Muscle of leg (tissue), 11 donors: ENCODE data around the gene RUSF1. TPM values are rescaled to one million over a fixed set of nuclear protein-coding genes. Genes with fewer than 3 reads are reported as not detected.
A peak's percentile ranks its signal among the peaks of the same experiment; 100 is the strongest.

Experiments
- DNase-seq: peaks from one replicate; pipeline ENCODE4 v3.0.0; 2013
- H3K27ac ChIP-seq: one replicate; pipeline ENCODE4 v1.5.1; 2013; ENCODE audit warnings: mild to moderate bottlenecking, low read length, control low read depth
- H3K27me3 ChIP-seq: one replicate; pipeline ENCODE4 v1.6.1; 2013; ENCODE audit warnings: low read length; ENCODE audit not compliant: control insufficient read depth, insufficient read depth
- H3K36me3 ChIP-seq: one replicate; pipeline ENCODE4 v1.6.1; 2013; ENCODE audit warnings: low read length; ENCODE audit not compliant: control insufficient read depth, insufficient read depth
- H3K4me1 ChIP-seq: one replicate; pipeline ENCODE4 v1.6.1; 2013; ENCODE audit warnings: low read length; ENCODE audit not compliant: control insufficient read depth, insufficient read depth
- H3K4me3 ChIP-seq: one replicate; pipeline ENCODE4 v1.5.1; 2013; ENCODE audit warnings: low read length, control low read depth
- H3K9me3 ChIP-seq: replicated peaks from 2 replicates; pipeline ENCODE4 v1.6.1; 2013; ENCODE audit warnings: low read depth, low read length; ENCODE audit not compliant: control insufficient read depth
- WGBS: methylation state at CpG from one replicate; pipeline ENCODE4 v1.1.5; 2013; ENCODE audit warnings: missing lambda C conversion rate; ENCODE audit not compliant: insufficient coverage; 5-methylcytosine and 5-hydroxymethylcytosine counted together
- polyA plus RNA-seq, 8 donors: library from polyadenylated mRNA; unstranded; fragments of 120-200 nt; gene quantifications; one replicate each; pipeline versions ENCODE4 v1.2.1 to v1.2.3, GENCODE V29; 2013; ENCODE audit warnings: inconsistent platforms in 1 of 8, low replicate concordance in 1 of 8; ENCODE audit not compliant: insufficient read length in 8 of 8, insufficient read depth in 1 of 8
- total RNA-seq: library from RNA; stranded (reverse); fragments of 120-200 nt; gene quantifications from one replicate; pipeline ENCODE4 v1.2.4, GENCODE V29; 2013

Gene RUSF1
- total and polyA plus RNA-seq, 9 donors = 34.7 to 57.8 (median 49.4) TPM

- Histone ChIP-seq H3K9me3 (no peaks in the 10 kb centered on the region), H3K4me3 (no peak overlapping the region), H3K36me3 (peaks cover 49% of the 10 kb centered on the region), H3K4me1 (peaks cover 13% of the 10 kb centered on the region), H3K27ac (no peak overlapping the region), H3K27me3 (no peaks in the 10 kb centered on the region)
- 93% methylated on average over 36 of the region's 36 CpGs for WGBS
- no peak for DNase-seq
These were observed 43.8 kb downstream of the RUSF1 start for GRCh38 chr16:31464348-31464769.

GRCh38 chr16:31461921-31462804, 46.0 kb downstream of the RUSF1 start:
- Histone ChIP-seq H3K27ac (no peak overlapping the region), H3K4me3 (no peak overlapping the region), H3K9me3 (no peaks in the 10 kb centered on the region), H3K36me3 (peaks cover 46% of the 10 kb centered on the region), H3K4me1 (peaks cover 26% of the 10 kb centered on the region), H3K27me3 (no peaks in the 10 kb centered on the region)
- WGBS = 92% methylated on average over 34 of the region's 35 CpGs
- DNase-seq = no peak

- Histone ChIP-seq H3K4me3 (no peak overlapping the region), H3K4me1 (peaks cover 30% of the 10 kb centered on the region), H3K27me3 (no peaks in the 10 kb centered on the region), H3K27ac (no peak overlapping the region), H3K9me3 (no peaks in the 10 kb centered on the region), H3K36me3 (peaks cover 47% of the 10 kb centered on the region)
- WGBS = 84% methylated on average over 4 of the region's 10 CpGs
- DNase-seq = no peak
These were observed 46.8 kb downstream of the RUSF1 start for GRCh38 chr16:31461201-31461920.

DNA sequence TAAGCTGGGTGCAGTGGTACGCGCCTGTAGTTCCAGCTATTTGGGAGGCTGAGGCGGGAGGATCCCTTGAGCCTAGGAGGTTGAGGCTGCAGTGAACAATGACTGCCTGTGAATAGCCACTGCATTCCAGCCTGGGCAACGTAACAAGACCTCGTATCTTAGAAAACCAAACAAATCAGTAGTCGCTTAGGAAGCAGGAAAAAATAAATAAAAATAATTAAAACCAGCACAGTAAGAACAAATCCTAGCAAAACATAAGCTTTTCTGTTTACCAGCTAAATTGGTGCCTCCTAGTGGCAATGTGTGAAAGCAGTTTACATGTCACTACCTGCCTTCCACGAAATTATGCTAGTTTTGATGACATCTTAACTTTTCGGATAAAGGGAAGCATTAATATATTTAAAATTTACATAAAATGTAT, 47.6 kb downstream of the RUSF1 start:
- peak overlapping the region; percentile 96 for H3K27ac ChIP-seq
- H3K36me3 ChIP-seq = peaks cover 42% of the 10 kb centered on the region
- 100% methylated on average over 1 of the region's 8 CpGs for WGBS
- H3K27me3 ChIP-seq = no peaks in the 10 kb centered on the region
- H3K9me3 ChIP-seq = no peaks in the 10 kb centered on the region
- H3K4me3 ChIP-seq = no peak overlapping the region
- H3K4me1 ChIP-seq = peaks cover 34% of the 10 kb centered on the region
- DNase-seq = peak; percentile 71

- DNase-seq = peak; percentile 100
- Histone ChIP-seq H3K9me3 (no peaks in the 10 kb centered on the region), H3K36me3 (peaks cover 41% of the 10 kb centered on the region), H3K4me3 (peak overlapping the region; percentile 89), H3K4me1 (peaks cover 40% of the 10 kb centered on the region), H3K27ac (peak overlapping the region; percentile 99), H3K27me3 (no peaks in the 10 kb centered on the region)
- WGBS = under 1% methylated on average over 55 of the region's 61 CpGs
These were observed 48.3 kb downstream of the RUSF1 start for GRCh38 chr16:31459687-31460581.

DNA sequence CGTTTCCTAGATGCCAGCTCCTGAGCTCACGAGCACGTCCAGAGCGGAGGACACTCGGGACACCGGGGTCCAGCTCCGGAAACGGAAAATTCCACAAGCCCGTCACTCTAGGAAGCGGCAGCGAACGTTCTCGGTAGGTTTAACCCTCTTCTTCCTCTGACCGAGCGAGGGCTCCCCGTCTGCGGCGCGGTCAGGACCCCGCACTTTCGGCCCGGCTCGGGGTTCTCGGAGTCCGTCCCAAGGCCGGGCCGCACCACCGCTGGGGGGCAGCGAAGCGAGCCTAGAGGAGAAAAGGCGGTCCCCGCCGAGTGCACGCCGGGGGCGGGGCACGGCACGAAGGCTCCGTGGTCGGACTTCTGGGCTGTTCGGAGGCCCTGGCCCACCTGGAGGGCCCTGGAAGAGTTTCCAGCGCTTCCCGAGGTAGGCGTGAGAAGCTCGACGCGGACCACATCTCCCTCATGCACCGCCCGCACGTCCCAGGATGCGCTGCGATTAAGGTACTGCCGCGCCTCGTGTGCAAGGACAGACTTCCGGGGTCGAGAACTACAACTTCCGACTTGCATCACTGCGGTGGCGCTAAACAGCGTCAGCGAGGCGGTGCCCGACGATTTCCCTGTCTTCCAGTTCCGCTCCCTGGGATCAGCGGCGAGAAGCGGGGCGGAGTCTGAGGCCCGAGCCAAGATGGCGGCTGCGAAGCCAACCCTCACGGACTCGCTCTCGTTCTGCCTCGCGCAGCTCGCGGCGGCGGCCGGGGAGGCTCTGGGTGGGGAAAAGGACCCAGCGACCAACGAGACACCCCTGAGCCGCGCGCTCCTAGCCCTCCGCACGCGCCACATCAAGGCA, 49.1 kb downstream of the RUSF1 start, which contains the start of gene ARMC5:
Gene ARMC5 (plus strand): TSS at position 658 of the 843 bp plus-strand sequence. CDS start 24 bp downstream, at position 682.
- under 1% methylated on average over 90 of the region's 91 CpGs for WGBS
- peaks cover 46% of the 10 kb centered on the region for H3K4me1 ChIP-seq

GRCh38 chr16:31458073-31458843, 49.9 kb downstream of the RUSF1 start:
- Histone ChIP-seq H3K36me3 (peaks cover 29% of the 10 kb centered on the region), H3K27ac (peak overlapping the region; percentile 99), H3K27me3 (no peaks in the 10 kb centered on the region), H3K9me3 (no peaks in the 10 kb centered on the region), H3K4me1 (peaks cover 54% of the 10 kb centered on the region), H3K4me3 (peak overlapping the region; percentile 89)
- no peak for DNase-seq
- under 1% methylated on average over 39 of the region's 42 CpGs for WGBS

More for the DNA sequence above, 49.1 kb downstream of the RUSF1 start, which contains the start of gene ARMC5:
- peak; percentile 99 for DNase-seq
- peaks cover 35% of the 10 kb centered on the region for H3K36me3 ChIP-seq
- H3K9me3 ChIP-seq = no peaks in the 10 kb centered on the region
- H3K27ac ChIP-seq = peak within 1 kb of the TSS; percentile 99
- H3K4me3 ChIP-seq = peak within 1 kb of the TSS; percentile 89
- no peaks in the 10 kb centered on the region for H3K27me3 ChIP-seq

- Histone ChIP-seq H3K4me1 (peaks cover 63% of the 10 kb centered on the region), H3K36me3 (peaks cover 17% of the 10 kb centered on the region), H3K27me3 (no peaks in the 10 kb centered on the region), H3K4me3 (no peak overlapping the region), H3K27ac (no peak overlapping the region), H3K9me3 (no peaks in the 10 kb centered on the region)
- WGBS = 44% methylated on average over 5 of the region's 8 CpGs
- DNase-seq = no peak
These were observed 51.2 kb downstream of the RUSF1 start for GRCh38 chr16:31456988-31457360.
